Suppressor macrophage treated with lipopolysaccharide for 4 hours (primary cell): Measurements from ENCODE around the gene HECTD4.
A peak's percentile ranks its signal among the peaks of the same experiment; 100 is the strongest.
"Not testable (repeated sequence)": the region's sequence is repeated elsewhere in the genome, so short reads cannot be mapped to it uniquely, and the experiment has no call there.

ENCODE experiments used
- DNase-seq: peaks from one replicate; pipeline ENCODE4 v3.0.0-alpha.2; 2020

The HECTD4 gene

DNA sequence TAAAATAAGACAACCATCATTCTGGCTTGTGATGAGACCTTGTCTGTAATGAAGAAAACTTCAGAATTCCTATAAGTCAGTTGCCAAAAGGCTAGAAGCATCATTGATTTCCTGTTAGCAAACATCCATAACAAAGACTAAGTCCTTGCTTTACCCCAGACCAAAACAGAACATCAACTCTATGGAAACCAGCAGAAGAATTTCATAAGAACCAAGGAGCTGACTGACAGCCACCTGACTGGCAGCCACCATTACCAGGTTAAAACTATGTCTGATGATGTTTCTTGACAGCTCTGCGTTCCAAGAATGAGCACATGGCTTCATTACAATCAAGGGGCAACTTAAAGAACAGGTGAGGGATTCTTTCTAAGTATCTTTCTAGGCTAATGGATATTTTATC lies 29.3 kb downstream of the HECTD4 start:
- peak; percentile 16 for DNase-seq

GRCh38 chr12:112350593-112351592 lies 31.3 kb downstream of the HECTD4 start:
- DNase-seq = no peak

DNA sequence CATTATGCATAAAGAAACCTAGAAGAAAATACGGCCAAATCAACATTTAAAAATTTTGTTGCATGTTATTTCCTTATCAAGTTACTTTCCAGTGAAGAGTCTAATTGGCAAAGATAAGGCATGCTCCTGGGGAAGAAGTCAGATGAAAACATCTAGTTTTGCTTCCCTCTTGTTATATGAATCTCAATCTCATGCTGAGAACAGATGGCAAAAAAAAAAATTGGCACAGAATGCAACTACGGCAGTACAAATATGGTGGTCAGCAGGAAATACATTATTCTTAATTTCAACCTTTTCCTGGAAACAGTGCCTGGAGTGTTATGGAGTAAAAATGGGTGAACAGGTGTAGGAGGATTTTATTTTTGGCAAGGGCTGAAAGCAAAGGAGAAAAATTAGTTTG lies 32.8 kb downstream of the HECTD4 start:
- no peak for DNase-seq

- not testable (repeated sequence) for DNase-seq
Measured at GRCh38 chr12:112348926-112349325, 33.3 kb downstream of the HECTD4 start.

- DNase-seq = peak; percentile 17
Measured at GRCh38 chr12:112347581-112347982, 34.6 kb downstream of the HECTD4 start.

DNA sequence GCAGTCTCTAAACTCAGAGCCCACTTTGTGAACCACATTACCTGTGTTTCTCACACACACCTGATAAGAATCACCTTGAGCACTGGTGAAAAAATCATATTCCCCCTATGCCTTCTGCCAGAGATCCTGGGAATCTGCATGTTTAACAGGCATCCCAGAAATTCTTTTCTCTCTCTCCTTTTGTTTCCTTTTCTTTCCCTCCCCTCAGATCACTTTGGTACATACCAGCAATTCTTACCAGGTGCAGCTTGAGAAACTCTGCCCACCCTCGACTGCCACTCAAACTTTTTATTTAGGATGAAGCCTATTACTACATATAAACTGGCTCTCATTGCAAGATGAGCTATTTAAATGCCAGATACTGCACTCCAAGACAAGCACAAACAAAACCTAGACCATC lies 36.0 kb downstream of the HECTD4 start:
- DNase-seq = no peak

DNA sequence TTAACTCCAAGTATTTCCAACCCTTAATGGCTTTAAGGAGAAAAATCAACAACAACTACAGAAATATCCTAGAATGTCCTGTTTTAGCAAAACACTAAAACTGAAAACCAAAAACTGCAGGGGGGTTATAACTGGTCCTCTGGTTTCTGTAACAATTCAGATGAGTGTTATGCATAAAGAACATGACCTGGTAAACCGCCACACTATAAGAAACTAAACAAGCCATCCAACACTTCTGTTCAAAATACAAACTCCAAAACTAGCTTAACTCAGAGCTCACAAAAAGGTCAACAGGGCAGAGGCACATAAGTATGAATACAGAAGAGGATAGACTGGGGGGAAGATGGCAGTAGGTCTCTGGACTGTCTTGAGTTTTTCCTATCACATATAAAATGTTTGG lies 38.0 kb downstream of the HECTD4 start:
- no peak for DNase-seq

DNA sequence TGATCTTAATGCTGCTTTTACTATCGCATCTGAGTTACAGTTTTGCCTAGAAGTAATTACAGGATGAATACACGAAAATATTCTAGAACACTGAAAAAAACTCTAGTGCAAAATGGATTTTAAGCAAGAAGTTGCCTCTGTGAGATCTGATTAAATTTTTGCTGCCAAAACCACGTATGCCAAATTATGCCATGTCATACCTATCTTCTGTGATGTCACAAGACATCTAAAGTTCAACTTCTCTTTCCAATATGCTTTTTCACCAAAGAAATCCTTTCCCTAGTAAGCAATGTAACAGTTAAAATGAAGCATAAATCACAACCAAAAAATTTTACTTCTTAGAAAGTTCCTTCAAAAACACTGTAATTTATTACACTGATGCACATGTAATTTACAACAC lies 39.6 kb downstream of the HECTD4 start:
- DNase-seq = no peak

DNA sequence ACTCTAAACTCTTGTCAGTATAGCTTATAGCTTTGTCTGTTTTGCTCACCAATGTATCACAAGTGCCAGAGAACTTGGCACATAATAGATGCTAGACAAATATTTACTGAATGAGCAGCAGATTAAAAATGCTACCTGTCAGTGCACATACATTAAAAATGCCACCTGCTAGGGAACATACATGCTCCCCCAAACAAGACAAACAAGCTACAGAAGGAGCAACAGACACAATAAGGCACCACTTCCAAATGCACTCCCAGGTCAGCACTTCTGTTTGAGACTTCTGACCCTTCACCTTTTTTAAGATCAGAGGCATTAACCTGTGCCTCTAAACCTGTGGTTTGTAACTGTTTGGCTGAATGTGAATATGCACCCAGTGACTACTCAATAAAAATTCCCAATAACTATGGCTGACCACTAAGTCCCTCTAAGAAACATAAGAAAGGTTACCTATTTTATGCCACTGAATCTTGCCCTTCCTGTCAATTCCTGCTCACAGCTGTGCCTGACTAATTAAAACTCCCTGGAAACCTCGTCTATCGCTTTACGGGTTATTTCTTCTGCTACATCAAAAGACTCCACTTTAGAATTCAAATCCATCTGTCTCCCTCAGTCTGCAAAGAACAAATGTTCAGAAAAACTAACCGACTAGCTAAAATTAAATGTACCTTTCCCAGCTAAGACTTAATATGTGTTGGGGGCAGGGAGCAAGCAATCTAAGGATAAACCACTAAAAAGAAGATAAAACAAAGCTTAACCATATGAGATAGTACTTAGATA lies 41.0 kb downstream of the HECTD4 start:
- no peak for DNase-seq

DNA sequence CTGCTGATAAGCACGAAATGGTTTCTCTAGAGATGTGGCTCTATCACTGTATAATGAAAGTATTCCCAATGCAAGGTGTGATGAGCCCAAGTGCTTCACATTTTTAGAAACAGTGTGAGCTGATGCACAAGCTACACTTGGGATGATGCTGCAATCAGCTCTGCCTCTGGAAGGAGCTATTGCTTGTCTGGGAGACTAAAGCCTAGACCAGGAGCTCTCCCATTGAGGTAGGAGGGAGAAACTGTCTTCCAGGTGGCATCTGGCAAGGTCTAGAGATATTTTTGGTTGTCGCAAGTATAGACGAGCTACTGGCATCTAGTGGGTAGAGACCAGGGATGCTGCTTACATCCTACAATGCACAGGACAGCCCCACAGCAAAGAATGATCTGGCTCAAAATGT lies 42.0 kb downstream of the HECTD4 start:
- DNase-seq = no peak

DNA sequence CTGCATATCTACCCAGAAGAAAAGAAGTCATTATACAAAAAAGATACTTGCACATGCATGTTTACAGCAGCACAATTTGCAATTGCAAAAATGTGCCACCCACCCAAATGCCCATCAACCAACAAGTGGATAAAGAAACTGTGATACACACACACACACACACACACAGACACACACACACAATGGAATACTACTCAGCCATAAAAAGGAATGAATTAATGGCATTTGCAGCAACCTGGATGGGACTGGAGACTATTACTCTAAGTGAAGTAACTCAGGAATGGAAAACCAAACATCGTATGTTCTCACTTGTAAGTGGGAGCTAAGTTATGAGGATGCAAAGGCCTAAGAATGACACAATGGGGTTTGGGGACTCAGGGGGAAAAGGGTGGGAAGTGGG lies 47.2 kb downstream of the HECTD4 start:
- not testable (repeated sequence) for DNase-seq

- DNase-seq = no peak
Measured at GRCh38 chr12:112333019-112333418, 49.2 kb downstream of the HECTD4 start.

DNA sequence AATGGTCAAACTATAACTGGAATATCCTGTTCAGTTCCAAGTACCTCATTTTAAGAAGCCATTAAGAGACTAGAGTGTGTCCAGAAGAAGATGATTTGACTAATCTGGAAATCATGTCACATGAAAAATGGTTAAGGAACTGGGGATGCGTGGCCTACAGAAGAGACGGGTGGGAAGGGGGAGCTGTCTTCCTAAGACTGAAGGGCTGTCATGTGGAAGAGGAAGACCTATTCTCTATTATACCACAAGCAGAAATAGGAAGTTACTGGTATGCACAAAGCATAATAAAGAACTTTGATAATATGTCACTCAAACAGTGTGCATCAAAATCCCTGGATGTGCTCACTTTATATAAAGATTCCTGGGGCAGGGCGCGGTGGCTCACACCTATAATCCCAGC lies 50.3 kb downstream of the HECTD4 start:
- peak; percentile 59 for DNase-seq

GRCh38 chr12:112330706-112331105 lies 51.5 kb downstream of the HECTD4 start:
- DNase-seq = no peak

DNA sequence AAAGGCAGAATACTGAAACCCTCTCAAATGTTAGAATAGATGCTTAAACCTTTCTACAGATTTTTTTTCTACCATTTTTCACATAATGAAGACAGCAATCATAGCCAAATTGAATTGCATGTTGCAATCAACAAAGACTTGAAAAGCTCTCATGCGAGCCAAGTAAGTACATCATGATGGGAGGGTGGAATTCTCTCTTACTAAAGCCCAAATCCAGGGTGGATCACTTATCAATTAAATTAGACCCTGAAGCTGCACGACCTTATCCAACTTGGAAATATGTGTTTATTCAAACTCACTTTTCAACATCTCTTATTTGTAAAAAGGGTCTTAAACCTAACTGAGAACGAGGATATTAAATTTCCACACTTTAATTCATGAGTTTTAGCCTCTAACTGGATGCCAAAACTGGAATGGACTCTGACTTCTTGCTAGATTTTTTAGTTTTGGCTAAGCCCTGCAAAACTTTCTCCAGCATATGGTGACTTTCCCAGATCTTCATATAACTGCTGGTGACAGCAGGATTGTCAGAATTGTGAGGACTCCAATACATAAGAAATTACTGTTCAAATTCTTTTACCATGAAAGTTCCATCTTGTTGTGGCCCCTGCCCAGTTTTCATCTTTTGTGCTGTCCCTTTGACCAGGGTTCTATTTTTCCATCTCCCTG lies 53.6 kb downstream of the HECTD4 start:
- DNase-seq = no peak

DNA sequence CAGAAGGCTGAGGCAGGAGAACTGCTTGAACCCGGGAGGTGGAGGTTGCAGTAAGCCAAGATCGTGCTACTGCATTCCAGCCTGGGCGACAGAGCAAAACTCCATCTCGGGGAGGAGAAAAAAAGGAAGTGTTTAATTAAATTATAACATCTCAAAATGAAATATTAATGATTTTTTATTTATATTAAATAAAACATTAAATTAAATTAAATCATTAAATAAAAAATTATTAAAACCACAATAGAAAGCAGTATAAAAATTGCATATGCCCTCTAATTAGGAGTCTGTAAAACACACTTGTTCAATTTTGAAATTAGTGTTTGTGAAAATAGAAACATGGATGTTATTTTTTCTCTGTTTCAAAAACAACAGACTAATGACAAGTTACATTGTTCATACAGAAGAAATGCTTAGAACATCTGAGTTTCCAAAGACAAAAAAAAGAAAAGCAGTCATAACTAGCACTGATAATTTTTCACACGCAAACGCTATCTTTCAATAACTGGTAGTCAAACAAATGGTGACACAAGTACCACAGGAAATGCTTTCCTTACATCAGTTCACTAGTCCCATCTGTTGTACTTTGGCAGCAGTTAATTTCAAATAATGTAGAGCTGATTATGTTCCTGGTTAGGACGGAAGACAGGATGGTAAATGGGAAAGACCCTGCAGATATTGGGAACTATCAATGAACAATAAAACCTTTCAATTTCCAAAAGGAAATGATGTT lies 54.9 kb downstream of the HECTD4 start:
- DNase-seq = no peak

- no peak for DNase-seq
Measured at GRCh38 chr12:112325622-112326207, 56.5 kb downstream of the HECTD4 start.

- DNase-seq = no peak
Measured at GRCh38 chr12:112325157-112325556, 57.1 kb downstream of the HECTD4 start.

- no peak for DNase-seq
Measured at GRCh38 chr12:112322882-112323547, 59.2 kb downstream of the HECTD4 start.

GRCh38 chr12:112322441-112322840 lies 59.8 kb downstream of the HECTD4 start:
- no peak for DNase-seq

DNA sequence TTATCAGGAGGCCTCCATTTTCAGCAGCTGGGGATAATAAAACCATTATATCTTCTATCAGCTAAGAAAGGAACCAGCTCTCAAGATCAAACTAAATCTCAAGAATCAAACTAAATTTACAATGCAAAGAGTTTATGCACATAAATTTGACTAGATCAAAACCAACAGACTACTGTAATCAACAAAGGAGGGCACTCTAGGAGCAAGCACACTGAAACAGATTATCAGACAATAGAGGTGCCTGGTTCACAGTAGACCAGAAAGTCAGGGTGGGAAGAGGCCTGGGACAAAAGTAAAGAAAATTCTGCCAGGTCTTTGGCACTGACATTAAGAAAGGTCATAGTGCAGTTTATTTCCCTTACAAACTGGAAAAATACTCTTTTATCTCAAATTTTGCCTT lies 61.0 kb downstream of the HECTD4 start:
- DNase-seq = no peak

- no peak for DNase-seq
Measured at GRCh38 chr12:112319395-112319794, 62.8 kb downstream of the HECTD4 start.
